Urothelium cell line (cell line): ENCODE data around the gene C11orf65.
"Not testable (repeated sequence)": the region's sequence is repeated elsewhere in the genome, so short reads cannot be mapped to it uniquely, and the experiment has no call there.

ENCODE experiments used
- DNase-seq: peaks from one replicate; pipeline ENCODE4 v3.0.0; 2011; ENCODE audit warnings: low spot score, mixed read lengths
- FAIRE-seq: peaks from 2 replicates; lab custom pipeline; 2011; peaks lifted over from hg19 to GRCh38; lab: Jason Lieb, UNC

C11orf65 gene

GRCh38 chr11:108474664-108475463 is 7.5 kb upstream of the C11orf65 start:
- DNase-seq (no peak), FAIRE-seq (no peak)

DNA sequence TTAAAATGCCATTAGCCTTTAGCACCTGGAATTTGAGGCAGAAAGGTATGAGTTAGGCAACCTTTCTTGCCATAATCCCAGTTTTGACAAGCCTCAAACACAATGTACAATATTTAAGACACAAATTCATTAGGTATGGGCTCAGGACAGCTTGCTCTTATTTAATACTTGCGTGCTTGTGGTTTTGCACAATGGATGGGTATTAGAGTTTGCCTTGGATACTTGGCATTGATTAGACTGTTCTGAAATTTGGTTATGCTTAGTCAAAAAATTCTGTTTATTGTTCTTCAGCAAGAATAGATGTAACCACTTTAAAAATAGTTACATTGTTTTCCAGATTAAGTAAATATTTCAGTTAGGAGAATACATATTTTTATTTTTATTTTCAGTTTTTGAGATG is 5.4 kb upstream of the C11orf65 start:
- no peak for FAIRE-seq
- no peak for DNase-seq

GRCh38 chr11:108468478-108468864 is 1.1 kb upstream of the C11orf65 start:
- no peak for DNase-seq

DNA sequence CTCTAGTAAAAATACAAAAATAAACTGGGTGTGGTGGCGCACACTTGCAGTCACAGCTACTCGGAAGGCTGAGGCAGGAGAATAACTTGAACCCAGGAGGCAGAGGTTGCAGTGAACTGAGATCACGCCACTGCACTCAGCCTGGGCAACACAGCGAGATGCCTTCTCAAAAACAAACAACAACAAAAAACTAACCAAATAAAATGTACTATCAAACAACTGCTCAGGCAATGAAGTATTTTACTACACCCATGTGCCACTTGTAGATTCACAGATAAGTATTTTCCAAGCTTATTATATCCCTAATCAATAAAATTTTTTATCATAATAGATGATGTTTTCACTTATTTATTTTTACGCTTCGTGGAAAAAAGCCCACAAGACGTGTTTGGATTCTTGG is 924 bp downstream of the C11orf65 start:
- FAIRE-seq (no peak), DNase-seq (no peak)

More at GRCh38 chr11:108468478-108468864, 1.1 kb upstream of the C11orf65 start:
- FAIRE-seq = no peak

DNA sequence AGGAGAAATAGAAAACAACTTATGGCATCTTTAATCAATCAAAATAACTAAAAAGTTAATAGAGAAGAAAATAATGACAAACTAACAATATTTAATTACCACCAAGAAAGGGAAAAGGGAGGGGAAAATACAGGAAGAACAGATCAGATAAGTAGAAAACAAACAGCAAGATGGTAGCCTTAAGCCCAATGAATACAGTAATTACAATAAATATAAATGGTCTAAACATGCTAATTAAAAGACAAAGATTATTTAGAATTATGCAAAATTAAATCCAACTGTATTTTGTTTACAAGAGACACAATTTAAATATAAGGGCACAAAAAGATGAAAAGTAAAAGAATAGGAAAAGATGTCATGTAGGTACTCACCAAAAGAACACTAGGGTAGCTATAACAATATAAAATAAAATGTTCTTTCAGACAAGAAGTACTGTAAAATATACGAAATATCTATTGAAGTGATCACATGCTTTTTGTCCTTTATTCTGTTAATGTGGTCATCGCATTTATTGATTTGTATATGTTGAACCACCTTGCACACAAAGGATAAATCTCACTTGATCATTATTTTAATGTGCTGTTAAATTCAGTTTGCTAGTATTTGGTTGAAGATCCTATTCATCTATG is 14.0 kb downstream of the C11orf65 start:
- DNase-seq (no peak), FAIRE-seq (no peak)

DNA sequence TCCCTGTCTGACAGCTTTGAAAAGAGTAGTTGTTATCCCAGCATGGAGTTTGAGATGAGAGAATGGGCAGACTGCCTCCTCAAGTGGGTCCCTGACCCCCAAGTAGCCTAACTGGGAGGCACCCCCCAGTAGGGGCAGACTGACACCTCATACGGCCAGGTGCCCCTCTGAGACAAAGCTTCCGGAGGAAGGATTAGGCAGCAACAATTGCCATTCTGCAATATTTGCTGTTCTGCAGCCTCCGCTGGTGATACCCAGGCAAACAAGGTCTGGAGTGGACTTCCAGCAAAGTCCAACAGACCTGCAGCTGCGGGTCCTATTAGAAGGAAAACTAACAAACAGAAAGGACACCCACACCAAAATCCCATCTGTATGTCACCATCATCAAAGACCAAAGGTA is 25.9 kb downstream of the C11orf65 start:
- not testable (repeated sequence) for FAIRE-seq, DNase-seq

DNA sequence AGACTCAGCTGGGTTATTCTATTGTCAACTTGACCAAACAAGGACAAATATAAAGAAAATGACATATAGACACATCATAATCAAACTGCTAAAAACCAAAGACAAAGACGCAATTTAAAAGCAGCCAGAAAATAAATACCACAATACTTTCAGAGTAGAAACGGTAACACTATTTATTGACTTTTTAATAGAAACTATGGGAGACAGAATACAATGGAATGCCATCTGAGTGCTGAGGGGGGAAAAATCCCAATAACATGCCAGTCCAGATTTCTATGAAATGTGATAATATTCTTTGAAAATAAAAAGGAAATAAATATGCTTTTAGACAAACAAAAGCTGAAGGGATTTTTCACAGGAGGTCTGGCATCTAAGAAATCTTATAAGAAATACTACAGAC is 30.7 kb downstream of the C11orf65 start:
- FAIRE-seq = no peak
- no peak for DNase-seq

DNA sequence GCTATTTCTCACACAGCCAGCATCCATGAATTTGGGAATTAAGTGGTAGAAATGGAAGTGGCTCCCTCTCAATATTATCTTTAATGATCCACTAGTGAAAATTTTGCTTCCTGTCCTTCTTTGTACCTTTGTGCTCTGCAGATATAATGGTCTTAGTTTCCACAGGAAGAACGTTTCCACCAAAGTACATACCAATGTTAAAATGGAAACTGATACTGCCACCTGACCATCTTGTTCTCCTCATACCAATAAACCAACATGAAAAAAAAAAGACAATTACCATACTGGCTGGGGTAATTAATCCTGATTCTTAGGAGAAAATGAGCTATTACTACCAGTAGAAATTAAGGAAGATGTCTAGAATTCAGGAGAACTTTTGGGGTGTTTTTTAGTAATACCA is 32.3 kb downstream of the C11orf65 start:
- DNase-seq = no peak
- FAIRE-seq = no peak

DNA sequence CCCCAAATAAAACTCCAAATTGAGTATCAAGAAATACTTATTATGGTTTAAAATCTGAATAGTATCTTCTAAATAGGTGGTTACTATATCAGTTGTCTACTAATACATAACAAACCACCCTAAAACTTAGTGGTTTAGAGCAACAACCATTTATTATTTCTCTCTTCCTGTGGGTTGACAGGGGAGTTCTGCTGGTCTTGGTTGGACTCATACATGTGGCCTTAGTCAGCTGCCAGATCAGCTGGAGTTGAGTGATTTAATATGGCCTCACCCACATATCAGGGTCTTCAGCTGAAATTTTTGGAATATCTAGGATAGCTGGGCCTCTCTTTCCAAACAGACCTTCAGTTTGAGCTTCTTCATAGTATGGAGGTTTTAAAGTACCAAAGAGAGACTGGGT is 34.5 kb downstream of the C11orf65 start:
- FAIRE-seq (no peak), DNase-seq (peak; percentile 38)

DNA sequence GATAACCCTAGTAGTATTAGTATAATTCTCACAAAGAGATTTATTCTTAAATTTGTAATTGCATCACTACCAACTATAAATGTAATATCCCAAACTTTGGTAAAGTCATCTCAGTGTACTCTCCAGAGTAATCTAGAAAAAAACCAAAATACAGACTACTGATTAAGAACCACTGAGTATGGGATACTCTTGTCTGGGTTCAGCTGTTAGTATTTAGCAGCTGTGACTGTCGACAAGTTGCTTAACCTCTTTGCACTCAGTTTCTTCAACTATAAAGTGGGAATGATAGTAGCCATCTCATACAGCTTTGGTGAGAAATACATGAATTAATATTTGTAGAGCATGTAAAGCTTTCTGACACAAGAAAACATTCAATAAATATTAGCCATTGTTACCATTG is 35.3 kb downstream of the C11orf65 start:
- DNase-seq (no peak), FAIRE-seq (no peak)

DNA sequence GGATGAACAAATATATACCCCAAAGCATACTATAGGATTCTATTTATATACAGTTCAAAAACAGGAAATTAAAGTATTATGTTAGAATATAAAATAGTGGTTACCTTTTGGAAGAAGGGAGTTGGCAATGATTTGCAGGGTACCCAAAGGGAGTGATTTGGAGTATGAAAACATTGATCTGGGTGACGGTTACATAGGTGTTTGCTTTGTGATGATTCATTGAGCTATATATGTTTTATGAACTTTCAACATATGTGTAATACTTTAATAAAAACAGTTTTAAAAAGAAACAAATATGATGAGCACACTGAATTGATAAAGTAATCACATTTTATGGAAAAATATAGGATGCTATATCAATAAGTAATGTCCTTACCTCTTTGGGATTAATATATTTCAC is 36.0 kb downstream of the C11orf65 start:
- no peak for FAIRE-seq
- DNase-seq = no peak

GRCh38 chr11:108417551-108417950 is 49.8 kb downstream of the C11orf65 start:
- FAIRE-seq = peak; percentile 75
- DNase-seq = not testable (repeated sequence)

DNA sequence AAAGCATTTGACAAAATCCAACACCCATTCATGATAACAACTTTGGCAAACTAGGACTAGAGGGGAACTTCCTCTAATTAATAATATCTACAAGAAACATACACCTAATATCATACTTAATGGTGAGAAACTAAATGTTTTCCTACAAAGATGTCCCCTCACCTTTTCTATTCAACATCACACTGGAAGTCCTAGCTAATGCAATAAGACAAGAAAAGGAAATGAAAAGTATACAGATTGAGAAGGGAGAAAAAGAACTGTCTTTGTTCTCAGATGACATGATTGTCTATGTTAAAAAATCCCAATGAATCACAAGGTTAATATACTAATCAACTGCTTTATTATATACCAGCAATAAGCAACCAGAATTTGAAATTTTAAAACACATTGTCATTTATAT is 52.4 kb downstream of the C11orf65 start:
- FAIRE-seq (no peak), DNase-seq (no peak)

GRCh38 chr11:108405706-108406105 is 61.6 kb downstream of the C11orf65 start:
- no peak for DNase-seq
- FAIRE-seq = no peak

GRCh38 chr11:108403052-108403451 is 64.3 kb downstream of the C11orf65 start:
- FAIRE-seq (no peak), DNase-seq (no peak)

GRCh38 chr11:108402241-108402640 is 65.1 kb downstream of the C11orf65 start:
- FAIRE-seq (no peak), DNase-seq (no peak)

DNA sequence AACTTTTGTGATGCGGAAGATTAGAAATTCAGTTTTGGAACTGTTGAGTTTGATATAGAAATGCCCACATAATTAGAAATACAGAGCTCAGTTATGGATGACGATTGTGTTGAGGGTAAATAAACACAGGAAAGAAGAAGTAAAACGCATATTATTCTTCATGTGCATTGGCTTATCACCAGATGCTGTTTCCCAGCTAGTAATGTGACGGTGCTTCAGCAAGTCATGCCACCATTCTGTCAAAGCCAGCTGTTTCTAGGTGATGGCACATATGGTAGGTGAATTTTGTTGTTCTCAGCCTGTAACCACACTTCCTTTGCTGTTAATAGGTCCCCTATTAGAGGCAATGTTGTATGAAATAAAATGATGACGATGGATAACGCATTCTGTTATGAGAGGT is 68.9 kb downstream of the C11orf65 start:
- FAIRE-seq = no peak

GRCh38 chr11:108396672-108397071 is 70.7 kb downstream of the C11orf65 start:
- not testable (repeated sequence) for FAIRE-seq

More for the DNA sequence above, 68.9 kb downstream of the C11orf65 start:
- DNase-seq = no peak

GRCh38 chr11:108394744-108395284 is 72.5 kb downstream of the C11orf65 start:
- FAIRE-seq (no peak), DNase-seq (no peak)

More at GRCh38 chr11:108396672-108397071, 70.7 kb downstream of the C11orf65 start:
- not testable (repeated sequence) for DNase-seq

DNA sequence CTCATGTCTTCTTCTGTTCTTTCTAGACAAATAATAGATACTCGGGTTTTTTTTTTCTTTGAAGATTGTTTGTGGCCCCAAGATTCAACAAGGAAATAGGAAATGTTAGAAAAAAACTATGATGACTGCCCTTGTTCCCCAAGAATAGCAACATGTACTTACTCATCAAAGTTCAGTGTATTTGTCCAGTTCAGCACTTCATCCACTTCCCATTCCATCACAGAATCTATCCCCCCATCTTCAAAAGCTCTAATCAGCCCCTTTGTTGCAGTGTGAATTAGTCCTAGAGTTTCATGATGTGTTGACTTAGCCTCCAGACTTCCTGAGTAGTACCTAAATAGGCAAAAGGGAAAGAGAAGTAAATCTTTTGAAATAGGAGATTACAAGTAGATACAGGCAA is 74.3 kb downstream of the C11orf65 start:
- DNase-seq (no peak), FAIRE-seq (no peak)

DNA sequence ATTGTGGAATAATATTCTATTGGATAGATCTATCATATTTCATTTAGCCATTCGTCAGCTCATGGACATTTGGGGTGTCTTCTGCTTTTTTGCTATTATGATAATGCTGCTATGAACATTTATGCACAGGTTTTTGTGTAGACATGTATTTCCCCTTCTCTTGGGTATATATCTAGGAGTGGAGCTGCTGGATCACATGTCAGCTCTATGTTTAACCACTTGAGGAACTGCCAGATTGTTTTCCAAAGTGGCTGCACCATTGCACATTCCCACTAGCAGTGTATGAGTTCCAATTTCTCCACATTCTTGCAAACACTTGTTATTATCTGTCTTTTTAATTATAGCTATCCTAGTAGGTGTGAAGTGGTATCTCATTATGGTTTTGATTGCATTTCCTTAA is 75.0 kb downstream of the C11orf65 start:
- DNase-seq (no peak), FAIRE-seq (no peak)

- DNase-seq (no peak), FAIRE-seq (no peak)
These were observed 78.8 kb downstream of the C11orf65 start for GRCh38 chr11:108388576-108388975.
